ENCODE data around the gene FKBP2. TPM values are rescaled to one million over a fixed set of nuclear protein-coding genes. Genes with fewer than 3 reads are reported as not detected.

FKBP2 gene
- total and polyA plus RNA-seq, 3 experiments from 2014 or later = 27.9 to 124 (median 28.4) TPM

DNA sequence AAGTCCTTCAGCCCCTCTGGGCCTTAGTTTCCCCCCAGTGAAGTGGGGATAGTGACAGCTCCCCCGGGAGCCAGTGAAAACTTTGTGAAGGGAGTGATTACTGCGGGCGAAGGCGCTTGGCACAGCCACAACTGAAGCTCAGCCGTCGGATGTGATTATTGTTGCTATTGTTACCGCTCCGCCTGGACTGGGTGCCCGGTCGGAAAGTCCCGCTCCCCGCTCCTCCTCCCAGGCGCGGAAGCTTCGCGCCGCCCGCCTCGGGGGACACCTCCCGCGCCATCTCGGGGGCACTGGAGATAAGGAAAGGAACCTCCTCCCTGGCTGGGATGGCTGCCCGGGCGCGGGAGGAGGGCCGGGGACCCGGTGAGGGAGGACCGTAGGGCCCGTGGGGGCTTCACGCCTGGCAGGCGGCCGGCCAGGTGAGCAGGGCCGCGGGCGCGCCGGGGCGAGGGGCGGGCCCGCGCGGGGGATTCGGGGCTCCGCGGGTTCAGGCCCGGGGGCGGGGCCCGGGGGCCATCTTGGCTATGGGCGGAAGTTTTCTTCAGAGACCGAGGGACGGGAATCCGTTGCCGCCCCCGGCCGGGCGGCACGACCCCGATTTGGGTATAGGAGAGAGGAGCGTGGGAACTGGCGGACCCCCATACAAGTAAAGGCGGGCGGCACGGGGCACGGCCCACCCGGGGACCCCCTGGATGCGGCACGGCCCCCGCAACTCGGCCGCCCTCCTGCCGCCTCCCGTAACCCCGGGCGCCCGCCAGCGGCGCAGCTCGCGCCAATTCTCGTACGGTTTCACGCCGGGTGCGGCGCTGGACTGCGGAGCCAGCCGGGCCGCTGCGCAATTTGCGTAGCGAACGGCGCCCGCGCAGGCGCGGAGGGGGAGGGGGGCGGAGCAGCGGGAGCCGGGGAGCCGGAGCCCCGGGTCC, 44.3 kb downstream of the FKBP2 start, which contains the start of gene GPR137:
TSS of gene GPR137 (plus strand) at position 887 of the 923 bp plus-strand sequence. CDS start 677 bp downstream, outside the sequence.
- CTCF ChIA-PET = interaction anchor here (0.8 to 7.8 kb wide), 9 partner anchors 10 to 81 kb away, joined by 3 to 73 read pairs (median 4); partner anchors contain the start of genes CATSPERZ, FERMT3, NUDT22 and TRMT112
- POLR2A ChIA-PET = interaction anchor here (0.6 to 4.3 kb wide), 11 partner anchors 10 to 493 kb away, joined by 3 to 68 read pairs (median 6); partner anchors contain the start of genes ESRRA, FERMT3, NUDT22 and SF1
- Mint-ChIP-seq H3K4me3 (peak within 1 kb of the TSS; percentile 86 to 98 (median 90)), H3K27ac (peak within 1 kb of the TSS; percentile 97 to 100 (median 99)), H3K9me3 (no peaks in the 10 kb centered on the region), H3K4me1 (peaks cover 13 to 28% (median 21%) of the 10 kb centered on the region in 3 donors), H3K36me3 (peaks cover 0 to 16% (median 0%) of the 10 kb centered on the region in 3 donors), H3K27me3 (peaks cover 0 to 3% of the 10 kb centered on the region in 2 donors)
- H3K9me3 ChIP-seq (ENCODE audit: low read length) = no peaks in the 10 kb centered on the region
- peaks cover under 1% of the 10 kb centered on the region for H3K27me3 ChIP-seq (ENCODE audit: insufficient read depth, low read length, poor library complexity, severe bottlenecking)
- peak; percentile 84 to 95 (median 93) for DNase-seq
- H3K4me1 ChIP-seq (ENCODE audit: insufficient read depth, low read length) = peaks cover 22% of the 10 kb centered on the region
- H3K27ac ChIP-seq (ENCODE audit: low read depth, low read length) = peak within 1 kb of the TSS; percentile 100
- no peaks in the 10 kb centered on the region for H3K36me3 ChIP-seq (ENCODE audit: insufficient read depth, low read length)
- H3K4me3 ChIP-seq (ENCODE audit: low read length) = peak within 1 kb of the TSS; percentile 100

DNA sequence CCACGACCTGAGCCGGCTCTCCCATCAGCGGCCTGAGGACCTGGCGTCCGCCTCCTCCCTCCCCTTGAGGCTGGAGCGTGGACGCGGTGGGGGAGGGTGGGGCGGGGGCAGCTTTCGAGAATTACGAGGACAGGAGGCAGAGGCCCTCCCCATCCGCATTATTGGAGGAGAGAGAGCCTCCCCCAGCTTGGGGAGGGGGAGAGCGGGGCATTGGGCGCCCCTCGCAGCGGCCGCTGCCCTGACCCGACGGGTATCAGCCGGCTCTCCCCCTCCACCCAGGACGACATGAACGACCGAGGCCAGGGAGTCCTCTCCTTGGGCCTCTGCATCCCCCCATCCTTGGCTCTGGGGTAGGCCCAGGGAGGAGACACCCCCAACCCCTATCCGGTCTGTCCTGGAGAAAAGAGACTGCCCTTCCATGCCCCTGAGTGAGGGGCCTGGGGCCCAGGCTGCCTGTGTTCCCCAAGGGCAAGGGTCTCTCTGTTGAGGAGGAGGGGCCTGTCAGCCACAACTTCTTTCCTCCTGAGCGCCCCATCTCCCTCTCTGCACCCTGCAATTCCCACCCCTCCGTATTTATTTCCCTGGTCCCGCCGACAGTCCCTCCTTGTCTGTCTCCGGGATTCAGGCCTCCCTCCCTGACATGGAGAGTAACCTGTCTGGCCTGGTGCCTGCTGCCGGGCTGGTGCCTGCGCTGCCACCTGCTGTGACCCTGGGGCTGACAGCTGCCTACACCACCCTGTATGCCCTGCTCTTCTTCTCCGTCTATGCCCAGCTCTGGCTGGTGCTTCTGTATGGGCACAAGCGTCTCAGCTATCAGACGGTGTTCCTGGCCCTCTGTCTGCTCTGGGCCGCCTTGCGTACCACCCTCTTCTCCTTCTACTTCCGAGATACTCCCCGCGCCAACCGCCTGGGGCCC, 45.2 kb downstream of the FKBP2 start:
- no peaks in the 10 kb centered on the region for H3K36me3 ChIP-seq (ENCODE audit: insufficient read depth, low read length)
- CTCF ChIA-PET = interaction anchor here (0.9 to 7.8 kb wide), 4 partner anchors 14 to 82 kb away, joined by 3 to 73 read pairs (median 10); partner anchors contain the start of genes CATSPERZ and FERMT3
- DNase-seq = no peak
- peaks cover 16 to 33% (median 19%) of the 10 kb centered on the region in 3 donors for H3K4me1 Mint-ChIP-seq
- peak overlapping the region; percentile 61 to 100 (median 92) for H3K27ac Mint-ChIP-seq
- peaks cover 10% of the 10 kb centered on the region for H3K27me3 ChIP-seq (ENCODE audit: insufficient read depth, low read length, poor library complexity, severe bottlenecking)
- peaks cover 8 to 10% of the 10 kb centered on the region in 2 donors for H3K27me3 Mint-ChIP-seq
- POLR2A ChIA-PET = interaction anchor here (0.6 to 4.3 kb wide), 5 partner anchors 9 to 62 kb away, joined by 3 to 68 read pairs (median 7); partner anchors contain the start of genes ESRRA and NUDT22
- H3K4me3 Mint-ChIP-seq = peak overlapping the region; percentile 69 to 98 (median 77)
- H3K4me1 ChIP-seq (ENCODE audit: insufficient read depth, low read length) = peaks cover 22% of the 10 kb centered on the region
- H3K9me3 ChIP-seq (ENCODE audit: low read length) = no peaks in the 10 kb centered on the region
- H3K36me3 Mint-ChIP-seq = peaks cover 0 to 15% (median 0%) of the 10 kb centered on the region in 3 donors
- H3K27ac ChIP-seq (ENCODE audit: low read depth, low read length) = peak overlapping the region; percentile 100
- H3K4me3 ChIP-seq (ENCODE audit: low read length) = peak overlapping the region; percentile 100
- H3K9me3 Mint-ChIP-seq = peaks cover 0 to 2% (median 0%) of the 10 kb centered on the region in 5 donors

DNA sequence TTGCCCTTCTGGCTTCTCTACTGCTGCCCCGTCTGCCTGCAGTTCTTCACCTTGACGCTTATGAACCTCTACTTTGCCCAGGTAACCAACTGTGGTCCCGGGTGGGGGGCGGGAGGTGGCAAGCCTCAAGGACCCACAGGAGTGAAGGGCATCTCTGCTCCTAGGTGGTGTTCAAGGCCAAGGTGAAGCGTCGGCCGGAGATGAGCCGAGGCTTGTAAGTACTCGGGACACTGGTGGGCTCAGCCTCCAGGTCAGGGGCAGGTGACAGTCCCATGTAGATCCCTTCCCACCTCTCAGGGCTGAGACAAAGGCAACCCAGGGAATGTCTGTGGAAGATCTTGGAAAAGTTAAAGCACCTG, 45.9 kb downstream of the FKBP2 start:
- peaks cover 0 to 2% (median 0%) of the 10 kb centered on the region in 5 donors for H3K9me3 Mint-ChIP-seq
- peaks cover 12% of the 10 kb centered on the region for H3K27me3 ChIP-seq (ENCODE audit: insufficient read depth, low read length, poor library complexity, severe bottlenecking)
- H3K4me1 ChIP-seq (ENCODE audit: insufficient read depth, low read length) = peaks cover 22% of the 10 kb centered on the region
- peaks cover 8 to 10% of the 10 kb centered on the region in 2 donors for H3K27me3 Mint-ChIP-seq
- no peak overlapping the region for H3K27ac ChIP-seq (ENCODE audit: low read depth, low read length)
- POLR2A ChIA-PET = interaction anchor here (2.8 kb wide), 1 partner anchor 18 kb away, joined by 14 read pairs; the partner anchor contains the start of gene ESRRA
- DNase-seq = no peak
- CTCF ChIA-PET = interaction anchor here (0.9 to 7.8 kb wide), 3 partner anchors 16 to 82 kb away, joined by 3 to 73 read pairs (median 4); partner anchors contain the start of genes CATSPERZ and FERMT3
- peaks cover 15 to 33% (median 16%) of the 10 kb centered on the region in 3 donors for H3K4me1 Mint-ChIP-seq
- no peaks in the 10 kb centered on the region for H3K9me3 ChIP-seq (ENCODE audit: low read length)
- peak overlapping the region; percentile 61 to 98 (median 92) for H3K27ac Mint-ChIP-seq
- H3K36me3 Mint-ChIP-seq = peaks cover 0 to 11% (median 0%) of the 10 kb centered on the region in 3 donors
- H3K36me3 ChIP-seq (ENCODE audit: insufficient read depth, low read length) = no peaks in the 10 kb centered on the region
- H3K4me3 ChIP-seq (ENCODE audit: low read length) = no peak overlapping the region
- peak overlapping the region; percentile 69 to 94 (median 76) for H3K4me3 Mint-ChIP-seq

DNA sequence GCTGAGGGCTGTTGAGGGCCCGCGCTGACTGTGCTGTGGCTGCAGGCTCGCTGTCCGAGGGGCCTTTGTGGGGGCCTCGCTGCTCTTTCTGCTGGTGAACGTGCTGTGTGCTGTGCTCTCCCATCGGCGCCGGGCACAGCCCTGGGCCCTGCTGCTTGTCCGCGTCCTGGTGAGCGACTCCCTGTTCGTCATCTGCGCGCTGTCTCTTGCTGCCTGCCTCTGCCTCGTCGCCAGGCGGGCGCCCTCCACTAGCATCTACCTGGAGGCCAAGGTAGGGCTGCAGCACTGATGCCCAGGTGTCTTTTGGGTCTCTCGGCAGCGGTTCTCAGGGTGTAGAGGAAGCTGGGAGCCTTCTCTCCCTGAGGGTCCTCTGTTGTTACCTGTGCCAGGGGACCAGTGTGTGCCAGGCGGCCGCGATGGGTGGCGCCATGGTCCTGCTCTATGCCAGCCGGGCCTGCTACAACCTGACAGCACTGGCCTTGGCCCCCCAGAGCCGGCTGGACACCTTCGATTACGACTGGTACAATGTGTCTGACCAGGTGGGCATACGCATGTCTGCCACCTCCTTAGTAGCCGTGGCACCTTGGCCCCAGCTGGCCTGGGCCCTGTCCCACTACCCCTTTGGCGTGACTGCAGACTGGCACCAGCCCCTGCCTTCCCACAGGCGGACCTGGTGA, 46.9 kb downstream of the FKBP2 start:
- Mint-ChIP-seq H3K9me3 (peaks cover 0 to 2% (median 0%) of the 10 kb centered on the region in 5 donors), H3K4me3 (peak overlapping the region in 4 of 7 donors; percentile 9 to 81 (median 52)), H3K27ac (peak overlapping the region in 1 of 8 donors; percentile 23), H3K27me3 (peaks cover 10 to 11% of the 10 kb centered on the region in 2 donors), H3K4me1 (peaks cover 13 to 34% (median 15%) of the 10 kb centered on the region in 3 donors), H3K36me3 (peaks cover 0 to 7% (median 0%) of the 10 kb centered on the region in 3 donors)
- no peak overlapping the region for H3K27ac ChIP-seq (ENCODE audit: low read depth, low read length)
- no peak overlapping the region for H3K4me3 ChIP-seq (ENCODE audit: low read length)
- H3K9me3 ChIP-seq (ENCODE audit: low read length) = no peaks in the 10 kb centered on the region
- no peaks in the 10 kb centered on the region for H3K36me3 ChIP-seq (ENCODE audit: insufficient read depth, low read length)
- peaks cover 16% of the 10 kb centered on the region for H3K27me3 ChIP-seq (ENCODE audit: insufficient read depth, low read length, poor library complexity, severe bottlenecking)
- POLR2A ChIA-PET = no interaction called here
- peaks cover 22% of the 10 kb centered on the region for H3K4me1 ChIP-seq (ENCODE audit: insufficient read depth, low read length)
- no peak for DNase-seq
- CTCF ChIA-PET = interaction anchor here (1.2 to 7.8 kb wide), 3 partner anchors 15 to 83 kb away, joined by 3 to 73 read pairs (median 4); partner anchors contain the start of gene CATSPERZ

DNA sequence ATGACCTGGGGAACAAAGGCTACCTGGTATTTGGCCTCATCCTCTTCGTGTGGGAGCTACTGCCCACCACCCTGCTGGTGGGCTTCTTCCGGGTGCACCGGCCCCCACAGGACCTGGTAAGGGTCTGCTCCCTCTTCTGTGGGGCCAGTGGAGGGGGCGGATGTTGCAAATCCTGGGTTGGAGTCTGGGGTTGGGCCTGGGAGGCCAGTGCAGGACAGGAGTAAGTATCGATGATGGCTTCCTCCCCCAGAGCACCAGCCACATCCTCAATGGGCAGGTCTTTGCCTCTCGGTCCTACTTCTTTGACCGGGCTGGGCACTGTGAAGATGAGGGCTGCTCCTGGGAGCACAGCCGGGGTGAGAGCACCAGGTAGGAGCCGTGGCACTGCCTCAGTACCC, 47.5 kb downstream of the FKBP2 start:
- no peak overlapping the region for H3K27ac ChIP-seq (ENCODE audit: low read depth, low read length)
- peaks cover 21% of the 10 kb centered on the region for H3K27me3 ChIP-seq (ENCODE audit: insufficient read depth, low read length, poor library complexity, severe bottlenecking)
- Mint-ChIP-seq H3K27ac (no peak overlapping the region), H3K4me1 (peaks cover 12 to 29% (median 13%) of the 10 kb centered on the region in 3 donors), H3K4me3 (peak overlapping the region in 2 of 7 donors; percentile 32 to 40), H3K27me3 (peaks cover 15 to 16% of the 10 kb centered on the region in 2 donors), H3K9me3 (peaks cover 0 to 2% (median 0%) of the 10 kb centered on the region in 5 donors), H3K36me3 (peaks cover 0 to 4% (median 0%) of the 10 kb centered on the region in 3 donors)
- H3K36me3 ChIP-seq (ENCODE audit: insufficient read depth, low read length) = no peaks in the 10 kb centered on the region
- CTCF ChIA-PET = interaction anchor here (1.2 to 2.3 kb wide), 2 partner anchors 13 to 84 kb away, joined by 3 to 8 read pairs; partner anchors contain the start of gene CATSPERZ
- peaks cover 18% of the 10 kb centered on the region for H3K4me1 ChIP-seq (ENCODE audit: insufficient read depth, low read length)
- POLR2A ChIA-PET = no interaction called here
- H3K4me3 ChIP-seq (ENCODE audit: low read length) = no peak overlapping the region
- no peaks in the 10 kb centered on the region for H3K9me3 ChIP-seq (ENCODE audit: low read length)
- no peak for DNase-seq

DNA sequence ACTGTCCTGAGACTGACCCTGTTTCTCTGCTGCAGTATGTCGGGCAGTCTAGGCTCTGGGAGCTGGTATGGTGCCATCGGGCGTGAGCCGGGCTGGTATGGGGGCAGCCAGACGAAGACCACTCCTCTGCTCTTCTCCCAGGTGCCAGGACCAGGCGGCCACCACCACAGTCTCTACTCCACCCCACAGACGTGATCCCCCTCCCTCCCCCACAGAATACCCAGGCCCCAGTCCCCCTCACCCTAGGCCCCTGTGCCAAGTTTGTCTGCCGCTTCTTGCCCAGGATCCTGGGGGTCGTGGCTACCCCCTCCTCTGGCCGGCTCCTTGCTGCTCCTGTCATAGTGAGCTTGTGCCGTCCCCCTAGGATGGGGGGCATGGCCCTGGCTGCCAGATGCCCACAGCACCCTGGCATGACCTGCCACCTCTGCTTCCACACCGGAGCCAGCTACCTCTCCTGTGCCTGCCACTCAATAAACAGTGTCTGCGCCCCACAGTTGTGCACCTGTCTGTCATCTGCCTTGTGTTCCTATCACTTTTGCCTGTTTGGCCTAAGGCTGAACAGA, 48.2 kb downstream of the FKBP2 start:
- H3K9me3 Mint-ChIP-seq = peaks cover 0 to 2% (median 0%) of the 10 kb centered on the region in 5 donors
- ChIA-PET CTCF (interaction anchor here (0.8 to 2.3 kb wide), 3 partner anchors 12 to 85 kb away, joined by 3 to 8 read pairs (median 3); partner anchors contain the start of gene CATSPERZ), POLR2A (interaction anchor here (0.8 kb wide), 1 partner anchor 15 kb away, joined by 4 read pairs; no protein-coding TSS in a partner anchor)
- Histone ChIP-seq H3K27me3 (ENCODE audit: insufficient read depth, low read length, poor library complexity, severe bottlenecking) (peaks cover 26% of the 10 kb centered on the region), H3K9me3 (ENCODE audit: low read length) (no peaks in the 10 kb centered on the region), H3K27ac (ENCODE audit: low read depth, low read length) (no peak overlapping the region), H3K36me3 (ENCODE audit: insufficient read depth, low read length) (no peaks in the 10 kb centered on the region), H3K4me1 (ENCODE audit: insufficient read depth, low read length) (peaks cover 10% of the 10 kb centered on the region), H3K4me3 (ENCODE audit: low read length) (no peak overlapping the region)
- H3K27me3 Mint-ChIP-seq = peaks cover 22 to 24% of the 10 kb centered on the region in 2 donors
- peaks cover 9 to 22% (median 11%) of the 10 kb centered on the region in 3 donors for H3K4me1 Mint-ChIP-seq
- H3K4me3 Mint-ChIP-seq = peak overlapping the region in 1 of 7 donors; percentile 40
- H3K36me3 Mint-ChIP-seq = peaks cover 0 to 4% (median 0%) of the 10 kb centered on the region in 3 donors
- peak overlapping the region in 2 of 8 donors; percentile 36 to 45 for H3K27ac Mint-ChIP-seq
- DNase-seq = no peak
